Epidermal melanocyte (primary cell): Measurements from ENCODE around the gene LEMD2.

Source experiments
- DNase-seq: peaks from one replicate; pipeline ENCODE4 v3.0.0; 2011; ENCODE audit warnings: low spot score; ENCODE audit not compliant: insufficient read length

The LEMD2 gene

GRCh38 chr6:33723371-33724085 is 65.4 kb downstream of the LEMD2 start:
- no peak for DNase-seq

DNA sequence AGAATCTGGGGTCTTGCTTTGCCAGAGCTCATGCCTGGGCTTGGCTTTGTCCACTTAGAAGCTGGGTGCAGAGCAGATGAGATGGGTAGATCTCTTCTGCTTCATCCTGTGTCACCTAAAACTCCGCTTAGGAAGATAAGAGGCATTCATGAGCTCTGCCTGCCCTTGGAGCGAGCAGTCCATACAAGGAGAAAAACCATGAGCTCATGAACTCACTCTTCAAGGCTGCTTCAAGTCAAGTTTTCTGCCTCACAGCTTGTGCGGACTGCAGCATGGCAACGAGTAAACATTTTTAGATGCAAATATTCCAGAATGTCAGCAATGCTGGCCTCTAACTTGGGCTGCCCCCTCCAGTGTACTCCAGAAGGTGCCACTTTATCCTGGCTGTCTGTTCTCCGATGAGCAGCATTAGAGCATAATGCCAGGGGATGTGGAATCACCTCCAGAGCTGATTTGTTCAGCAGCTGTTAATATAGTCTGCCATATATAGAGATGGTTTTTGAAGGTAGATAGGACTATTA is 66.8 kb downstream of the LEMD2 start:
- no peak for DNase-seq

DNA sequence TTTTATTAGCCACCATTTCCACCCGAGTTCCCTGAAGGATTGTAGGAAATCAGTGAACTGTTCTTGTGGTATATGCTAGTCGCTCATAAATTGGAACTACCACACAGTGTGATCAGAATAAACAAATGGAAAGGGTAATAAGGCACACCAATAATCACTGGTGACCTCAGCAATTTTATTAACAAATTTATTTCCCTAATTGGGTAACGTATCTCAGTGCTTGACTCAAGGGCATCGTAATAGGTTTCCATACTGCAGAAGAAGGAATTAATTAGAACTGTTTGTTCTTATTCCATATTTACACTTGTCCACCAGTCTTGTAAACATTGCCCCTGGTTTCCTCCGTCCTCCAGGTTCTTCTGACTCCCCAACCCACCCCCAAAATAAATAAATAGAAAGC is 67.4 kb downstream of the LEMD2 start:
- no peak for DNase-seq
